Panc1 (cell line): ENCODE data around the gene ROBO1. TPM values are rescaled to one million over a fixed set of nuclear protein-coding genes. Genes with fewer than 3 reads are reported as not detected.

Source experiments
- ATAC-seq: fragments of 200-7000 bp; cut with Tn5 transposase; 2 replicates; pipeline ENCODE4 v1.9.1; 2020; ENCODE audit warnings: mild to moderate bottlenecking, moderate library complexity
- BruUV-seq: library from RNA; stranded (reverse); fragments of 400-500 nt; replicated peaks from 2 replicates; lab custom pipeline; 2021; lab: Mats Ljungman, UMichigan
- CTCF ChIA-PET: fragments of 300-600 bp; sonication (Branson Sonifier 250); formaldehyde crosslinking; loops from one replicate; lab custom pipeline; 2022; ENCODE audit warnings: antibody characterized with exemption; lab: Charles Lee
- POLR2A ChIA-PET: fragments of 300-600 bp; sonication (Branson Sonifier 250); formaldehyde crosslinking; loops from one replicate; lab custom pipeline; 2022; ENCODE audit warnings: antibody characterized with exemption; lab: Charles Lee
- DNase-seq: peaks from one replicate; pipeline ENCODE4 v3.0.0-alpha.2; 2010; ENCODE audit warnings: low read depth, low spot score
- H3K27ac ChIP-seq: 2 replicates; pipeline ENCODE4 v1.5.1; 2011; ENCODE audit warnings: mild to moderate bottlenecking, low read length, inconsistent platforms
- H3K27me3 ChIP-seq: fragments of 200-500 bp; sonication (Bioruptor generic); 2 replicates; pipeline ENCODE4 v1.6.0; 2014; ENCODE audit warnings: low read length, inconsistent platforms; ENCODE audit not compliant: control insufficient read depth, insufficient read depth
- H3K36me3 ChIP-seq: fragments of 200-500 bp; sonication (Bioruptor generic); 2 replicates; pipeline ENCODE4 v1.5.1; 2014; ENCODE audit warnings: inconsistent platforms, mild to moderate bottlenecking, low read length, moderate library complexity; ENCODE audit not compliant: control insufficient read depth, insufficient read depth
- H3K4me1 ChIP-seq: 2 replicates; pipeline ENCODE4 v1.5.1; 2011; ENCODE audit warnings: inconsistent platforms, mild to moderate bottlenecking, low read length, moderate library complexity; ENCODE audit not compliant: control insufficient read depth, insufficient read depth
- H3K4me3 ChIP-seq, 2 experiments: 2 replicates each; pipeline ENCODE4 v1.5.1; 2011 to 2012; ENCODE audit warnings: low read depth in 2 of 2, low read length in 2 of 2, mild to moderate bottlenecking in 2 of 2, inconsistent platforms in 1 of 2, moderate library complexity in 1 of 2
- H3K9me3 ChIP-seq: fragments of 200-500 bp; sonication (Bioruptor generic); 2 replicates; pipeline ENCODE4 v1.5.1; 2014; ENCODE audit warnings: low read depth, mild to moderate bottlenecking, inconsistent platforms, low read length, moderate library complexity; ENCODE audit not compliant: control insufficient read depth, insufficient read depth
- POLR2AphosphoS5 ChIP-seq: IDR thresholded peaks from 2 replicates; pipeline ENCODE4 v1.6.1; 2012; ENCODE audit warnings: mild to moderate bottlenecking, low read depth, low read length, moderate library complexity
- REST ChIP-seq, 2 experiments: IDR thresholded peaks; 2 replicates each; pipeline ENCODE4 v1.6.1; 2011 to 2012; ENCODE audit warnings: low read depth in 2 of 2, control low read depth in 1 of 2, low read length in 1 of 2, mild to moderate bottlenecking in 1 of 2, moderate library complexity in 1 of 2; ENCODE audit not compliant: insufficient read depth in 1 of 2
- SIN3A ChIP-seq: IDR thresholded peaks from 2 replicates; pipeline ENCODE4 v1.6.1; 2012; ENCODE audit warnings: low read depth, mild to moderate bottlenecking, low read length, moderate library complexity, borderline replicate concordance; ENCODE audit not compliant: insufficient read depth
- TCF7L2 ChIP-seq: IDR thresholded peaks from 2 replicates; pipeline ENCODE4 v1.6.1; 2011; ENCODE audit warnings: mild to moderate bottlenecking, low read depth, low read length, inconsistent platforms
- in situ Hi-C: cut with HindIII; loops from 2 replicates; pipeline ENCODE4 v1.10.0; 2016; ENCODE audit warnings: low sequenced_read_pairs, low pct_unique_long_range_greater_than_20kb
- intact Hi-C: fragments of 100-400 bp; cut with micrococcal nuclease; formaldehyde crosslinking; loops from one replicate; pipeline ENCODE4 v1.10.0; 2022; ENCODE audit not compliant: unreplicated experiment
- total RNA-seq: library from RNA; stranded (reverse); gene quantifications from one replicate; pipeline ENCODE4 v1.2.1, GENCODE V29; 2021; ENCODE audit not compliant: unreplicated experiment
- TF ChIP-seq, protein P1 (sequence below): fragments of 450-650 bp; IDR thresholded peaks from 2 replicates; pipeline ENCODE4 v1.5.1; 2017; ENCODE audit warnings: mild to moderate bottlenecking

The ROBO1 gene
- total RNA-seq, 1 experiment from 2014 or later = 61.6 TPM

GRCh38 chr3:79534727-79535126, 233.1 kb downstream of the ROBO1 start:
- DNase-seq (no peak), ATAC-seq (no peak)
- no peak overlapping the region for H3K4me3 ChIP-seq
- ChIA-PET CTCF (no interaction called here), POLR2A (no interaction called here)
- intact Hi-C loops (no loop called here), in situ Hi-C loops (no loop called here)
- H3K27ac ChIP-seq = no peak overlapping the region
- no TSS peak for BruUV-seq
- H3K9me3 ChIP-seq = no peaks in the 10 kb centered on the region
- H3K36me3 ChIP-seq = no peaks in the 10 kb centered on the region
- no peaks in the 10 kb centered on the region for H3K27me3 ChIP-seq
- no peaks in the 10 kb centered on the region for H3K4me1 ChIP-seq
- TF ChIP-seq, protein P1, sequence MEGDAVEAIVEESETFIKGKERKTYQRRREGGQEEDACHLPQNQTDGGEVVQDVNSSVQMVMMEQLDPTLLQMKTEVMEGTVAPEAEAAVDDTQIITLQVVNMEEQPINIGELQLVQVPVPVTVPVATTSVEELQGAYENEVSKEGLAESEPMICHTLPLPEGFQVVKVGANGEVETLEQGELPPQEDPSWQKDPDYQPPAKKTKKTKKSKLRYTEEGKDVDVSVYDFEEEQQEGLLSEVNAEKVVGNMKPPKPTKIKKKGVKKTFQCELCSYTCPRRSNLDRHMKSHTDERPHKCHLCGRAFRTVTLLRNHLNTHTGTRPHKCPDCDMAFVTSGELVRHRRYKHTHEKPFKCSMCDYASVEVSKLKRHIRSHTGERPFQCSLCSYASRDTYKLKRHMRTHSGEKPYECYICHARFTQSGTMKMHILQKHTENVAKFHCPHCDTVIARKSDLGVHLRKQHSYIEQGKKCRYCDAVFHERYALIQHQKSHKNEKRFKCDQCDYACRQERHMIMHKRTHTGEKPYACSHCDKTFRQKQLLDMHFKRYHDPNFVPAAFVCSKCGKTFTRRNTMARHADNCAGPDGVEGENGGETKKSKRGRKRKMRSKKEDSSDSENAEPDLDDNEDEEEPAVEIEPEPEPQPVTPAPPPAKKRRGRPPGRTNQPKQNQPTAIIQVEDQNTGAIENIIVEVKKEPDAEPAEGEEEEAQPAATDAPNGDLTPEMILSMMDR = no peak
- TF ChIP-seq POLR2AphosphoS5 (no peak), REST (IDR thresholded peaks at IDR 0.05; ENCODE audit: insufficient read depth in 1 of 2, low read depth in 2 of 2, low read length in 1 of 2) (no peak), SIN3A (no peak), TCF7L2 (no peak)

DNA sequence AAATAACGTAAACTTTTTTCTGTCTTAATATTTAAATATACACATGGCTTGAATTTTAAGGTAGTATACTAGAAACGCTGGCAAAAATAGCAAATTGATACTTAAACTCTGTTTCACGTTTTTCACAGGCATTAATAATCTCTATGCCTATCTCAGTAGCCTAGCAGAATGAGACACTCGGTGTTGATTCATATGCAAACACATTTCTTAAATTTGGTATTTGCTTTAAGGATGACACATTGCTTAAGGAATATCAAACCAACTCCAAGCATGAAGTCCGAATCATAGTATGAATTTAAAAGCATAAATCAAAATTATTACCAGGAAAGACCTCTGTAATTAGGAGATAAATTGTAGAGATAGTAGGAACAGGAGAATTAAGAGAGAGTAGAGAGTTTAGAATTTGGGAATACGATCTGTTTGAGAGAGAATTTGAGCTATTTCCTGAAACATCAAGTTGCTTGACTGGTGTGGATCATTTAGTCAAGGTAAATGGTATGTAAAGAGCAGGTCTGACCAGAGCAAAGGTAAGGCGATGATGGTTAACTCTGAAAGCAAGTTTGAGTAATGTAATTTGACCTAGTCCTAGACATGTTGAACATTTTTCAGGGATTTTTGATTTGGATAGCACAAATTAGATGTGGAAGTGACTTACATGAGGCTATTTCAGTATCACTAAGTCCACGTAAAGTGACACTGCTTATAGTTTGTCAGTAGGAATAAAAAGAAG, 236.1 kb downstream of the ROBO1 start:
- Histone ChIP-seq H3K27ac (no peak overlapping the region), H3K9me3 (peaks cover 4% of the 10 kb centered on the region; the same call in 1 of the 2 replicates), H3K36me3 (no peaks in the 10 kb centered on the region), H3K4me1 (no peaks in the 10 kb centered on the region), H3K27me3 (no peaks in the 10 kb centered on the region), H3K4me3 (no peak overlapping the region)
- intact Hi-C loops (no loop called here), in situ Hi-C loops (no loop called here)
- no TSS peak for BruUV-seq
- DNase-seq (no peak), ATAC-seq (no peak)
- TF ChIP-seq TCF7L2 (no peak), POLR2AphosphoS5 (no peak), REST (IDR thresholded peaks at IDR 0.05; ENCODE audit: insufficient read depth in 1 of 2, low read depth in 2 of 2, low read length in 1 of 2) (no peak), SIN3A (no peak)
- TF ChIP-seq, protein P1 = no peak
- ChIA-PET CTCF (no interaction called here), POLR2A (no interaction called here)
